Measurements from ENCODE around the gene POLD3.

Gene POLD3

DNA sequence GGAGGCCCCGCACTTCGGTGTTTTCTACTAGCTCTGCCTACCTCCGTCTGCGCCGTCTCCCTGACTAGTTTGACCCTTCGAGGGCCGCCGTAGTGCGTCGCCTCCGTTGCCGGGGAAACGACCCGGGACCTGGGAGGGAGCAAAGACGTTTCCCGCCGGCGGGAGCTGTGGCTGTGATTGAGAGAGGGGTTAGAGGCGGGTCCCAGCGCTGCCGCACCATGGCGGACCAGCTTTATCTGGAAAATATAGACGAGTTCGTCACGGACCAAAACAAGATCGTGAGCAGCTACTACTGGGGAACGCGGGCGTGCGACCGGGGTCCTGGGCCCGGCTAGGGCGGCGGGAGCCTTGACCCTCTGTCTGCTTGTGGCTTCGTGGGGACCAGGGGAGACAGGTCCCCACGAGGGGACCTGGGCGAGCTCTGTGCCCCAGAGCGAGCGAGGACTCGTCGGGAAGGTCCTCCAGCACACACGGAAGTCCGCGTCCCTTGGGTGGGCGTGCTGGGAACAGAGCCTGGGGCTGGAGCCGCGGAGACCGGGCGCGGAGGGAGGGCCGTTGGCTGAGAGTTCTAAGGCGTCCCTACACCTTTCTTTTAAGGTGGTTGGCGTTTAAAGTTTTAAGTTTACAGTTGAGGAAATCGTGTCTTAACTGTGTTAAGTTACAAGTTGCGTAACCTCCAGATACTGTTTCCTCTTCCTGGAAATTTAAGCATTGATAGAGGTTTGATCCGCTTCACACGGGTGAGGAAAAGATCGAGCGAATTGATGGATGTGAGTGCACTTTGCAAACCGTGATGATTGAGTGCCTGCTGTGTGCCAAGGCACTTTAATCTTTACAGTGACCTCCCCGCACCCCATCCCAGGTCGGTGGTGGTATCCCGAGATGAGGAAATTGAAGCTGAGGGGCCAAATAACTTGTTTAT lies at the start of gene POLD3:
Gene POLD3, plus strand, starts transcription at position 142 of the 922 bp plus-strand sequence. Its CDS starts 77 bp downstream, at position 219.
- DNase-seq: peak; percentile 91 to 96

DNA sequence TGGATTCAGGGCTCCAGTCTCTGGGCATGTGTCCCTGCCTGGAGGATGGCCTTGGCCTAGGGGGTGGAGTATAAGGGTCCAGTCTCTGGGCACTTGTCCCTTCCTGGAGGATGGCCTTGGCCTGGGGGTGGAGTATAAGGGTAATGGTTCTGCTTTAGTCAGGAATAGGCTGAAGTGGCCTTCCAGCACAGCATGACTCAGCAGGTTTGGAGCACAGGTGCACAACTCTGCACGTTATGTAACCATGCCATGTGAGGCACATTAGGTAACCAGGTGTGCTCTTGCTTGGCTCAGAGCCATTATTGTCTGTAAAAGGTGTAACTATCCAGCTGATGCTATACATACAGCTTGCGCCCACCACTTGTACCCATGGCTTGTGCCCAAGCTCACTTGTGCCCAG lies 48.4 kb upstream of the POLD3 start:
- DNase-seq: no peak

GRCh38 chr11:74546752-74547151 lies 45.6 kb upstream of the POLD3 start:
- DNase-seq: no peak

DNA sequence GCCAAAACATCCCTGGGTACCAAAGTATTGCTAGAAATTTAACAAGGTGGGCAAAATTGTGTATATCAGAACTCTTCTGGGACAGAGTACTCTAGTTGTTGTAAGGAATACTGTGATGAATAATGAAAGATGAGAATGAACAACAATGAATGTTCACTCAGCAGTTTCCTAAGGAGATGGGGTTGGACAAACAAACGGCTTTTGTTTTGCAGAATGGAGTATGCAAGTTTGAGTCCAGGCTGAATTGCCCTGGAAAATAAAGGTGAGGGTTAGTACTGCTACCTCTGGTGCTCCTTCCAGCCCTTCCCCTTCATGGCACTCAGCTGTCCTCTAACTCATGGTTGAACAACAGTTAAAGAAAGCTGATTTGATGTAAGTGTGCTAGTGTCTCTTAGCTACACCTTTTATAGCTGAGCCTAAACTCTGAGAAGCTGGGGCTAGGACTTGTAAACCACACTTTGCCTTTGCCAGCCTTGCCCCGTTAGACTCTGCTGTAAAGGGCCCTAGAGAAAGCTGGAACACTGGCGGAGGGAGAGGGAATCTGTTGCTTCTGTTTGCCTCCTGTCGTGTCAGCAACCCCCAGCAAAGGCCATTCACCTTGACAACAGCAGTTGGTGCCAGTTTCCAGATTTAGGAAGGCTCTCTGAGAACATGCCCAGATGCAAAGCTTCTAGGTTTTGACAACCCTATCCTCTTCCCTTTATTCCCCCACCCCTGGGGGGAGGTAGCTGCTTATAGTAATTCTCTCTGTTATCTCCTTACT lies 41.2 kb upstream of the POLD3 start:
- DNase-seq: no peak

DNA sequence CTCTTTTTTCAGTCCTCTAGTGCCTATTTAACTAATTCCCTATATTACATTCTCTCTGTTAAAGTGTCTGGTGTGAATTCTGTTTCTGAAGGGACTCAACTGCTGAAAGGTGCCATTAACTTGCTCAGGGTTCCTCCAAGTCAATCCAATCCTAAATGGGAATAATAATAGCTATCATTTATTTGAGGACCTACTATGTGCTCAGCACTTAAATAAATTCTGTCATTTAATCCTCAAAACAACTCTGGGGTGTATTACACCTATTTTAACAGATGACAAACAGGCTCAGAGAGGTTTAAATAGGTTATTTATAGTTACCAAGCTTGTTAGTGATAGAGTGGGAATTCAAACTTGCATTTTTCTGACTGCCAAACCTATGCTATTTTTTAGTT lies 40.6 kb upstream of the POLD3 start:
- DNase-seq: no peak

DNA sequence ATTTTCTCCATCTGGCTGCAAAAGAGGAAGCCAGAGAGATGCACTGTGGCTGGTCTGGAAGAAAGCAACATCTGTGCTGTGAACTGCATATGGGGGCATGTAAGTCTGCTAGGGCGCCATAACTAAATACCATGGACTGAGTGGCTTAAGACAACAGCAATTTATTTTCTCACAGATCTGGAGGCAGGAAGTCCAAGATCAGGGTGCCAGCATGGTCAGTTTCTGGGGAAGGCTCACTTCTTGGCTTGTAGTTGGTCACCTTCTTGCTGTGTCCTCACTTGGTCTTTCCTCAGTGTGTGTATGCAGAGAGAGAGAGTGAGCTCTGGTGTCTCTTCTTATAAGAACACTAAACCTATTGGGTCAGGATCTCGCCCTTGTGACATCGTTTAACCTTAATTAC lies 34.9 kb upstream of the POLD3 start:
- no peak for DNase-seq

DNA sequence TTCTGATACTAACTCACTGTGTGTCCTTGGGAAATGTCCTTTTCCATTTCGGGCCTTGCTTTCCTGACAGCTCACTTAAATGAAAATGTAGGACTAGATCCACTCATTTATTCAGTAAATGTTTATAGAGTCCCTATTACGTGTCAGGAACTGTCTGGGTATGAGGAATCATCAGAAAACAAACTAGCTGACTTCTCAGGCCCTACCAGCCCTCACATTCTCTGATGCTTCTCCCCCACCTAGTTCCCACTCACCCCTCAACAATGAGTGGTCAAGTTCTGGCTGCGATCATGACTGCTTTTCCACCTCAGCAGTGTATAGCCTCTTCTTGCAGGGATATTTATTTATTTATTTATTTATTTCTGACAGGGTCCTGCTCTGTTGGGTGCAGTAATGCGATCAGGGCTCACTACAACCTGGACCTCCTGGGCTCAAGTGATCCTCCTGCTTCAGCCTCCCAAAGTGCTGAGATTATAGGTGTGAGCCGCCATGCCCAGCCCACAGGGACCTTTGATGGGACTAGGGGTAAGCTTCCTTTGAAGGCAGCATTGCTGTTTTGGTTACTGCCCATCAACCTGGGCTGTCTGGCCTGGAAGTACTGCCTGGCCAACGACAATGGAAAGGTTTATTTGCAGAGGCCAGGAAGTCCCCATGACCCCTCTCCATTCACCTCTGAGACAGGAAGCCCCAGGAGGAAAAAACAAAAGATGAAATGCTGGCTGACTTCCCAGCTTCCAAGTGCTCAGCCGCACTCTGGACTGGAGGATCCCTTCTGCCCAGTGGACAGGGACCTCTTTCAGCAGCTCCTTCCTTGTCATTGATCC lies 33.1 kb upstream of the POLD3 start:
- no peak for DNase-seq

DNA sequence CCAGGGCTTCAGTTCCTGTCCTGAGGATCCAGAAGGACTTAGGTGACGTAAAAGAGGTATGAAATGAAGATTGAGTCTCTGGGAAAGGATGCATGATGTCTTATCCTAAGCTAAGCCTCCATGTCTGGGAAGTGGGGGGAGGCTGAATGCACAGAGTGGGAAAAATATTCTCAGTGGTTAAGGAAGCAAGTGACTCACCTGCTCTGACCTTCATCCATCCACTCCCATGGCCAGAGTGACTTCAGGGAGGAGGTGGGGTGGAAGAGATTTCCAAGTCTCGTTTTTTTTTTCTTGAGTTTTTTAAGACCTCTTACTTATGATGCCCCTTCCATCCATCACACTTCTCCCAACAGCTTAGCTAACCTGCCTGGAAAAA lies 32.5 kb upstream of the POLD3 start:
- DNase-seq: no peak

GRCh38 chr11:74566146-74566960 lies 26.0 kb upstream of the POLD3 start:
- DNase-seq: no peak

GRCh38 chr11:74568028-74568427 lies 24.4 kb upstream of the POLD3 start:
- no peak for DNase-seq

DNA sequence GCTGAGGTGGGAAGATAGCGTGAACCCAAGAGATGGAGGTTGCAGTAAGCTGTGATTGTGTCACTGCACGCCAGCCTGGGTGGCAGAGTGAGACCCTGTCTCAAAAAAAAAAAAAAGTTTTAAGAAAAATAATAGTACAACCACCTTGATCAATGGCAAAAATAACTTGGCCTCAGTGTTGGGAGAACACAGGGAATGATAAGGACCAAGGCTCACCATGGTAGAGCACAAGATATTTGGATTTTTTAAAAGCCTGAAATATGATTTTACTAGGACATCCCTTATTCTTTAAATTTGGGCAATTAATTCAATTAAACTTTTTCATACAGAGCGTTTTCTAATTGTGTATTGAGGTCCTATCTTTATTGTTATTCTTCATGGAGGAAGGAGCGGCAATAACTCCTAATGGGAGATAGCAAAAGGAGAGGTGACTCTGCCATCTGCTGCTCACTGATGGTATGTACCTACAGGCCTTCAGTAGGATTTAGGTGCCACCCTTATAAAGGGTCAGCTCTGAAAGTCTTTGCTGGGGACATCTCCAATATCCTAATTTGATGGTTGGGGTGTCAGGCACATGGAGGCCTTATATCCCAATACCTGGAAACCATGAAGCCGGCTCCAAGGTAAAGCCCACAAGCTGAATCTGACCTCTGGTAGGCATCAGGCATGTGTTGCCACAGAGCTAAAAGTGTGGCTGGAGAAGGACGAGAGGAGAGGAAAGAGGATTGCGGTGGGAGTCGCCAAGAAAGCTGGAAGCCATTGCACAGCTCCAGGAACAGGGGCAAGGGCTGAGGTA lies 21.9 kb upstream of the POLD3 start:
- DNase-seq: peak; percentile 22 to 33

GRCh38 chr11:74571062-74571399 lies 21.4 kb upstream of the POLD3 start:
- DNase-seq: no peak

DNA sequence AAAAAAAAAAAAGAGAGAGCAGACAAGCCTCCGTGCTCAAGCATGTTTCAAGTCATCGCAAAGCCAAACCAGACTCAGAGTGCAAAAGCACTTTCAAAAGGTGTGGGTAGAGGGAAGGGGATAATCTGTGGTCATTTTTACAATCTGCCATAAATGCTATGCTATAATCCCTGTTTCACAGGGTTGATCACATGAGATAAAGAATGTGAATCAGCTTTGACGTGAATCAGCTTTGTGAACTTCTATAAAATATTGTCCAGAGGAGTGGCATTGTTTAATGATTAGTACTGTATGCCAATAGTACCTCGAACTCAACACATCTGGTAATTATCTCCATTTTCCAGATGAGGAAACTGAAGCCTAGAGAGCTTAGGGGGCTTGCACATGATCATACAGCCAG lies 20.0 kb upstream of the POLD3 start:
- DNase-seq: no peak

- DNase-seq: no peak
Measured at GRCh38 chr11:74574563-74574962, 17.8 kb upstream of the POLD3 start.

- DNase-seq: no peak
Measured at GRCh38 chr11:74575999-74576398, 16.4 kb upstream of the POLD3 start.

DNA sequence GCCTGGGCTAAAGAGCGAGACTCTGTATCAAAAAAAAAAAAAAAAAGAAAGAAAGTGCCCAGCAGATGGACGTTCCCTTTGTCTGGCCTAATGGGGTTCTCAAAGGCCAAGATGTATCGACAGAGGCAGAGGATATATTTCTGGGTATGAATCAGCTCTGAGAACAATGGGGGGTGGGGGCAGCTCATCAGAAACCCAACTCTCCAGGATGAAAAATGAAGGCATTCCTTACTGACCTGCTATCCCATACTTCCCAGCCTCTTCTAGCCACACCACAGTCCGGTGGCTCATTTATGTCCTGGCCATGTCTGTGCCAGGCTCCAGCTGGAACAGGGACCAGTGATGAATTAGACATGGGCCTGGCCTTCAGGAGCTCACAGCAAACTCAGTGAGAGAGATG lies 15.2 kb upstream of the POLD3 start:
- no peak for DNase-seq

DNA sequence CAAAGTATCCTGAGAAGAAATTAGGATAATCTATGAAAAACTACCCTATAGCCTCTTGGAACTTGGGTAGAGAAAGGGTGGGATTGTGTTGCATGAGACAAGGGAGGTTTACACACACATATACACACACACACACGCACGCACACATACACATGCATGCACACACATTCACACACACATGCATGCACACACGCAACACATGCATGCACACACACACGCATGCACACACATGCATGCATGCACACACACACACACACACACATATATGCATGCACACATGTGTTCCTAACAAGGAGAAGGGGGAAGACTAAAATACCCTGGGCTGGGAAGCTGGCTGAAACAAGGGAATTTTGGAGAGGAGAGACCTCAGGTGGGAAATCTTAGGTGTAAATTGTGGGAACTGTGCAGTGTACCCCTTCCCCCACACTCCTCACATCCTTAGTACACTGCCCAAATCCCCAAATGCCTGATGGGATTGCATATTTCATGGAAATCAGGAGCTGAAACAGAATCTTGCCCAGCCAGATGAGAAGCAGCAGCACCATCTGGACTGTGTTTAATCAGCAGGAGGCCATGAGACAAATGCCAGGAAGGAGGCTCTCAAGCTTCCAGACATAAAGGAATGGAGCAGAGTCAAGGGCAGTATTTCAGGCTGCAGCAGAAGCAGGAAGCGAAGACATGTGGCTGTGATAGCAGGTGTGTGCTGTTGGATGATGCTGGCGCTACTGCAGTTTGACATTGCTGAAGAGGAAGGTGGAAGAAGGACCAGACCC lies 14.6 kb upstream of the POLD3 start:
- DNase-seq: no peak

DNA sequence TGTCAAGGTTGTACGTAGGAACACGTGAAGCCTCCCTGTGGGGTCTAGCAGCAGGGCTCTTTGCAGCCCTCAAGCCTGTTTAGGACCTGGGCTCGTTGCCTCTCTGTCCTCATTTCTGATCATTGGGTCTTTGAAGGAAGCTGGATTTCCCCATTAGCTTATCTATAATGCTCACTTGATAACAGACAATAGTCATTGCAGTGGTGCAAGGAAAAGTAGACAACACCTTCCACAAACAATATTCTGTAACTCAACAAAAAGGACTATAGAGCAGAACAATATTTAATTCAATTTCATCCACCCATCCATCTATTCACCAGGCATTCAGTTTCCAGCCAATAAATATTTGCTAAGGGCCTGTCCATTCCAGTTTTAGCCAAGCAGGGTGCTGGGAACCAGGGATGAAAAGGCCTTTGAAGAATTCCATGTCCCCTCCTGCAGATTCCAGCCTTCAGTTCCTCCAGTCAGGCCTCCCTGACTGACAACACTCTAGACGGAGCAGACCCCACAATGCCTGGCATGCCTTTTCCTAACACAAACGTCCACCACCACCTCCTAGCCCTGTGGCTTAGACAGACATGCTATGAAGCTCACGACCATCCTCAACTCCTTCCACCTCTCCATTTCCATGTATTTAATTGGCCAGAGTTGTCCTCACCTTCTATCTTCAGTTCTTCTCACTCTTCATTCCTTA lies 12.7 kb upstream of the POLD3 start:
- no peak for DNase-seq

DNA sequence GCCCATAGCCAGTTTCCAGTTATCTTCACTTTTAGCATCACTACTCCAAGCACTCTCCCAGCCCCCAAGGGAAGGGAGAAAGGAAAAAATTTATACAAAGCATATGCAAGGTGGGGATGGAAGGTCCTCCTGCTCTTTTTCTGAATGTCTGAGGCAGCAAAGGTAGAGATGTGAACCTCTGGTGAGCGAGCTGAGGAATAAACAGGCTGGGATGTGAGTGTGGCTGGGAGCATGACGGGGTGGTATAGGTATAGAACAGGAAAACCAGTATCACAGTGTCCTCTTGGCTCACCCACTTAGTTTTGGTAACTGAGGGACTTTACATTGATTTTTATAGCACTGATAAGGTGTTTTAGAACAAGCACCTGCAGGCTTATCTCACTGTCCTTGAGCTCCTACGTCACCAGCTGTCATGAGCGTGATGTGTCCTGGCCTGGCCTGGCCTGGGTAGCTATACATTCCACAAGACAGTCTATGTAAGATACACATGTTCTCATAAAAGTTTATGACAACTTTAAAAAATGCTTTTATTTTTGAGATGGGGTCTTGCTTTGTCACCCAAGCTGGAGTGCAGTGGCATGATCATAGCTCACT lies 10.3 kb upstream of the POLD3 start:
- DNase-seq: no peak
